ENCODE results near the gene AGPAT2. TPM values are rescaled to one million over a fixed set of nuclear protein-coding genes. Genes with fewer than 3 reads are reported as not detected.

The AGPAT2 gene
- total RNA-seq, 1 experiment from 2014 or later = 103 TPM

DNA sequence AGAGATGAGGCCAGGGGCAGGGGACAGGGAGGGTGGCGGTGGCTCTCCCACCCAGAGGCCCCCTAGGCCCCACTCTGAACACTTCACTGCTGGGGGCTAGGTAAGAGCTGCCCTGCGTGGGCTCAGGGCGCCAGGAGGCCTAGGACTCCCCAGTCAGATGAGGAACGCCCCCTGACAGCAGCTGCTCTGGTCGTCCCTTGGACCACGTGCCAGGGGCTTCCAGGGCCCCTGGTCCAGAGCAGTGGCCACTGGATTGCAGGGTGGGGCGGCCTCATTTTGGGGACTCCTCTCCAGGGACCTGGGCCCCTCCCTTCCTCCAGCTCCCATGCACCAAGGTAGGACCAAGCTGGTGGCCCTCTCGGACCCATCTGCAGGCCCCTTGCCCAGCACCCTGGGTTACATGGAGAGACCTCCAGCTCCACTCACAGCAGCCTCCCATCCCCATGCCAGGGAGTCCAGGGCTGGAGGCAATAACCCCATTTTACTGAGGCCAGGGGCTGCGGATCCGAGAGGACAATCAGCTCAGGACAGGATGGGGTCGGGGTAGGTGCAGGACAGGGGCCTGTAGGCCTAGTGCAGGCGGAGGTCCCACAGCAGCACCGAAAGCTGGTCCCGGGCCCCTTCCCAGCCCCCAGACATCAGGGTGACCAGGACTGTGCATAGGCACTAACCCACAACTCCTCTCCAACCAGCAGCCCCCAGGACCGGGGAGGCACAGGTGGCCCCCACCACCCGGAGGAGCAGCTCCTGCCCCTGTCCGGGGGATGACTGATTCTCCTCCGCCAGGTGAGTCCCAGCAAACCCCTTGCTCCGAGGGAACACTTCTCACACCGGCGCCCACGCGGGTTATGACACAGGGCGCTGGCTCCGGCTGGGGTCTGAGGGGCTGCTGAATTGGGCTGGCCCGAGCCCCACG lies 23.0 kb downstream of the AGPAT2 start:
- intact Hi-C loops (cut with micrococcal nuclease) = no loop called here
- H3K4me1 ChIP-seq (ENCODE audit: insufficient read depth, low read length) = no peaks in the 10 kb centered on the region
- no peaks in the 10 kb centered on the region for H3K27me3 ChIP-seq (ENCODE audit: low read length)
- H3K27ac ChIP-seq (ENCODE audit: low read length) = no peak overlapping the region
- H3K9me3 ChIP-seq (ENCODE audit: low read length) = no peaks in the 10 kb centered on the region
- no peak overlapping the region for H3K9ac ChIP-seq (ENCODE audit: low read length)
- ATAC-seq = no peak
- DNase-seq = no peak
- ChIA-PET CTCF (no interaction called here), POLR2A (ENCODE audit: unreplicated experiment) (no interaction called here)
- H3K4me3 ChIP-seq (ENCODE audit: low read length) = no peak overlapping the region
- no peak overlapping the region for H2AFZ ChIP-seq (ENCODE audit: low read length)
- H3K36me3 ChIP-seq (ENCODE audit: low read depth, low read length) = no peaks in the 10 kb centered on the region
- BruUV-seq (replicated peaks) = no TSS peak
- TF ChIP-seq EZH2phosphoT487 (IDR thresholded peaks at IDR 0.05; ENCODE audit: borderline replicate concordance, low read length) (no peak), EZH2 (IDR thresholded peaks at IDR 0.05; ENCODE audit: low read length, unreplicated experiment) (no peak), CTCF (conservative IDR thresholded peaks at IDR 0.05; ENCODE audit: low read depth, low read length) (no peak)
- no peak overlapping the region for H3K4me2 ChIP-seq (ENCODE audit: low read length)
- H3F3A ChIP-seq (ENCODE audit: low read length, unreplicated experiment) = no peaks in the 10 kb centered on the region
- H4K20me1 ChIP-seq (ENCODE audit: low read length) = no peaks in the 10 kb centered on the region
- no peaks in the 10 kb centered on the region for H3K79me2 ChIP-seq (ENCODE audit: low read length)
- no peaks in the 10 kb centered on the region for H3K9me2 ChIP-seq (replicated peaks; ENCODE audit: low read length)

DNA sequence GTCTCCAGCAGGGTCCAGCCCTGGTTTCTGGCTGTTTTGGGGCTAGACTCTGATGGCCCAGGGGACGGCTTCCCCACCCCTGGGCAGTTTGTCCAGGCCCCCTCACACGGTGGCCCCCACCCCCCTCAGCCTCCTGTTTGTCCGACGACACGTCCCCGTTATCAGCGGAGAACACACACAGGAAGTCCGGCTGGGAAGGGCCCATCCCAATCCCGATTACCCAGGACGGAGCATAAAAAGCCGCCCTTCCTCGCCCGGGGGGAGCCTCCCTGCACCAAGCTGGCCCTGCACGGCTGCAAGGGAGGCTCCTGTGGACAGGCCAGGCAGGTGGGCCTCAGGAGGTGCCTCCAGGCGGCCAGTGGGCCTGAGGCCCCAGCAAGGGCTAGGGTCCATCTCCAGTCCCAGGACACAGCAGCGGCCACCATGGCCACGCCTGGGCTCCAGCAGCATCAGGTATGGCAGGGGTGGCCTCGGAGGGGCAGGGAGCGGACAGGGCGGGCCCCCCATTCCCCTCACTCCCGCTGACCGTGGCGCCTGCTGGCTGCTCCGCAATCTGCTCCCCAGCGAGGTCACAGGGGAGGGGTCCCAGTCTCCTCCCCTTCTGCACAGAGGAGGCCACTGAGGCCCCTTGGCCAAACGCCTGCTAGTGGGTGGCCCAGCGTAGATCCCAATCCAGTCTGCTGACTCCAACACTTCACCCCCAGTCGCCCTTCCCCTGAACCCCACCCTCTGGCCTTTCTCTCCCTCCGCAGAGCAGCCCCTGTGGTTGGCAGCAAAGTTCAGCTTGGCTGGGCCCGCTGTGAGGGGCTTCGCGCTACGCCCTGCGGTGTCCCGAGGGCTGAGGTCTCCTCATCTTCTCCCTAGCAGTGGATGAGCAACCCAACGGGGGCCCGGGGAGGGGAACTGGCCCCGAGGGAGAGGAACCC lies 24.3 kb downstream of the AGPAT2 start, which contains the start of gene EGFL7:
EGFL7 (plus strand) TSS at position 261 of the 926 bp plus-strand sequence. CDS start 5,367 bp downstream, outside the sequence.
- no peaks in the 10 kb centered on the region for H3K4me1 ChIP-seq (ENCODE audit: insufficient read depth, low read length)
- DNase-seq (no peak), ATAC-seq (no peak)
- H3F3A ChIP-seq (ENCODE audit: low read length, unreplicated experiment) = no peaks in the 10 kb centered on the region
- no peak for TF ChIP-seq CTCF (conservative IDR thresholded peaks at IDR 0.05; ENCODE audit: low read depth, low read length)
- TF ChIP-seq EZH2phosphoT487 (IDR thresholded peaks at IDR 0.05; ENCODE audit: borderline replicate concordance, low read length) = no peak
- no peak for TF ChIP-seq EZH2 (IDR thresholded peaks at IDR 0.05; ENCODE audit: low read length, unreplicated experiment)
- H3K79me2 ChIP-seq (ENCODE audit: low read length) = no peaks in the 10 kb centered on the region
- no TSS peak for BruUV-seq (replicated peaks)
- H3K27ac ChIP-seq (ENCODE audit: low read length) = no peak within 1 kb of the TSS
- H2AFZ ChIP-seq (ENCODE audit: low read length) = no peak within 1 kb of the TSS
- H3K27me3 ChIP-seq (ENCODE audit: low read length) = no peaks in the 10 kb centered on the region
- ChIA-PET POLR2A (ENCODE audit: unreplicated experiment) (no interaction called here), CTCF (no interaction called here)
- no peaks in the 10 kb centered on the region for H4K20me1 ChIP-seq (ENCODE audit: low read length)
- no peak within 1 kb of the TSS for H3K4me2 ChIP-seq (ENCODE audit: low read length)
- intact Hi-C loops (cut with micrococcal nuclease) = no loop called here
- H3K36me3 ChIP-seq (ENCODE audit: low read depth, low read length) = no peaks in the 10 kb centered on the region
- no peak within 1 kb of the TSS for H3K4me3 ChIP-seq (ENCODE audit: low read length)
- H3K9me2 ChIP-seq (replicated peaks; ENCODE audit: low read length) = no peaks in the 10 kb centered on the region
- no peak within 1 kb of the TSS for H3K9ac ChIP-seq (ENCODE audit: low read length)
- no peaks in the 10 kb centered on the region for H3K9me3 ChIP-seq (ENCODE audit: low read length)
